ENCODE measurements around the gene ARID5B.

DNA sequence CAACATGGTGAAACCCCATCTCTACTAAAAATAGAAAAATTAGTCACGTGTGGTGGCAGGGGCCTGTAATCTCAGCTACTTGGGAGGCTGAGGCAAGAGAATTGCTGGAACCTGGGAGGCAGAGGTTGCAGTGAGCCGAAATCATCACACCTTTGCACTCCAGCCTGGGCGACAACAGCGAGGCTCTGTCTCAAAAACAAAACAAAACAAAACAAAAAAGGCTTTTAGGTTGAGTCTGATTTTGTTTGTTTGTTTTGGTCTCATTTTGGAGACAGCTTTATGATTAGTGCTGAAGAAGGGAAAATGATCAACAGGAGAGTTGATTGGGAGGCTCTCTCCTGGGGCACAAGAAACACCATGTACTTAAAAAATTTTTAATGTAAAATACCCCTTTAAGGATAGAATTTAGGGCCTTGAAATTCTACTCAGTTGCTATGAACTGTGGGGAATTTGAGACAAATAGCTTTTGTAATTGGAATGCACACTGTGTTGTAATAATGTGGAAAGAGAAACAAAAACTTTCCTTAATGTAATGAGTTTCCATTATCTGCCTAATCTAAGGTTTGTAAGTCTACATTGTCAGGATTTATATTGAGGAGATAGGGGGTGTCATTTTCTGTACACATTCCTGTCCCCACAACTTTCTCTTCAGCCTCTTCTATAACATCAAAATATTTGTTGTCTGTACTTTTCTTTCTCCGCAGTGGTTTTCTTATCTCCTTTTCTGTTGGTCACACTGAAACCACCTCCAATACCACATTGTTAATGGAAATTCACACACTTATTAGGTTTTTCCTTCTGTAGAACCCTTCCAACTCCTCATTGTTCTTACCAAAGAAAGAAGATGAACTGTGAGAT, 41.3 kb downstream of the ARID5B start:
- TF ChIP-seq, protein P1, sequence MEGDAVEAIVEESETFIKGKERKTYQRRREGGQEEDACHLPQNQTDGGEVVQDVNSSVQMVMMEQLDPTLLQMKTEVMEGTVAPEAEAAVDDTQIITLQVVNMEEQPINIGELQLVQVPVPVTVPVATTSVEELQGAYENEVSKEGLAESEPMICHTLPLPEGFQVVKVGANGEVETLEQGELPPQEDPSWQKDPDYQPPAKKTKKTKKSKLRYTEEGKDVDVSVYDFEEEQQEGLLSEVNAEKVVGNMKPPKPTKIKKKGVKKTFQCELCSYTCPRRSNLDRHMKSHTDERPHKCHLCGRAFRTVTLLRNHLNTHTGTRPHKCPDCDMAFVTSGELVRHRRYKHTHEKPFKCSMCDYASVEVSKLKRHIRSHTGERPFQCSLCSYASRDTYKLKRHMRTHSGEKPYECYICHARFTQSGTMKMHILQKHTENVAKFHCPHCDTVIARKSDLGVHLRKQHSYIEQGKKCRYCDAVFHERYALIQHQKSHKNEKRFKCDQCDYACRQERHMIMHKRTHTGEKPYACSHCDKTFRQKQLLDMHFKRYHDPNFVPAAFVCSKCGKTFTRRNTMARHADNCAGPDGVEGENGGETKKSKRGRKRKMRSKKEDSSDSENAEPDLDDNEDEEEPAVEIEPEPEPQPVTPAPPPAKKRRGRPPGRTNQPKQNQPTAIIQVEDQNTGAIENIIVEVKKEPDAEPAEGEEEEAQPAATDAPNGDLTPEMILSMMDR (IDR thresholded peaks at IDR 0.05): no peak
- TF ChIP-seq JAZF1 (CRISPR knock-in tag; IDR thresholded peaks at IDR 0.05) (no peak), SMAD3 (CRISPR knock-in tag; IDR thresholded peaks at IDR 0.05; ENCODE audit: borderline replicate concordance) (no peak), TEAD1 (CRISPR knock-in tag; IDR thresholded peaks at IDR 0.05) (no peak)
- TF ChIP-seq, protein P2, sequence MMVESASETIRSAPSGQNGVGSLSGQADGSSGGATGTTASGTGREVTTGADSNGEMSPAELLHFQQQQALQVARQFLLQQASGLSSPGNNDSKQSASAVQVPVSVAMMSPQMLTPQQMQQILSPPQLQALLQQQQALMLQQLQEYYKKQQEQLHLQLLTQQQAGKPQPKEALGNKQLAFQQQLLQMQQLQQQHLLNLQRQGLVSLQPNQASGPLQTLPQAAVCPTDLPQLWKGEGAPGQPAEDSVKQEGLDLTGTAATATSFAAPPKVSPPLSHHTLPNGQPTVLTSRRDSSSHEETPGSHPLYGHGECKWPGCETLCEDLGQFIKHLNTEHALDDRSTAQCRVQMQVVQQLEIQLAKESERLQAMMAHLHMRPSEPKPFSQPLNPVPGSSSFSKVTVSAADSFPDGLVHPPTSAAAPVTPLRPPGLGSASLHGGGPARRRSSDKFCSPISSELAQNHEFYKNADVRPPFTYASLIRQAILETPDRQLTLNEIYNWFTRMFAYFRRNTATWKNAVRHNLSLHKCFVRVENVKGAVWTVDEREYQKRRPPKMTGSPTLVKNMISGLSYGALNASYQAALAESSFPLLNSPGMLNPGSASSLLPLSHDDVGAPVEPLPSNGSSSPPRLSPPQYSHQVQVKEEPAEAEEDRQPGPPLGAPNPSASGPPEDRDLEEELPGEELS (CRISPR knock-in tag; IDR thresholded peaks at IDR 0.05): no peak

Measured in WTC11 (cell line).